HepG2 (cell line): ENCODE data around the gene PPA1. TPM values are rescaled to one million over a fixed set of nuclear protein-coding genes. Genes with fewer than 3 reads are reported as not detected.

ENCODE experiments used
- ATAC-seq: fragments of 200-7000 bp; cut with Tn5 transposase; 3 replicates; pipeline ENCODE4 v1.9.1; 2020; ENCODE audit warnings: mild to moderate bottlenecking, moderate library complexity
- BruUV-seq: library from RNA; stranded (reverse); fragments of 400-500 nt; replicated peaks from 2 replicates; lab custom pipeline; 2021; lab: Mats Ljungman, UMichigan
- CTCF ChIA-PET: fragments of 300-600 bp; formaldehyde crosslinking; extraction: SDS; loops from one replicate; lab custom pipeline; 2021; ENCODE audit warnings: low total read pairs, inconsistent platforms, low intra/inter-chr PET ratio; lab: Yijun Ruan, JAX
- POLR2A ChIA-PET: fragments of 350-600 bp; sonication (Branson Sonifier 250); formaldehyde crosslinking; loops from one replicate; lab custom pipeline; 2020; ENCODE audit warnings: antibody characterized with exemption, inconsistent platforms; lab: Yijun Ruan, JAX
- DNase-seq: peaks from one replicate; pipeline ENCODE4 v3.0.0-alpha.2; 2015; ENCODE audit warnings: low spot score
- FAIRE-seq: peaks from 3 replicates; lab custom pipeline; 2011; peaks lifted over from hg19 to GRCh38; lab: Jason Lieb, UNC
- H2AFZ ChIP-seq: one replicate; pipeline ENCODE4 v1.6.1; 2011; ENCODE audit warnings: low read length, inconsistent platforms
- H3K27ac ChIP-seq: fragments of 300-600 bp; 3 replicates; pipeline ENCODE4 v1.8.0; 2011; ENCODE audit warnings: mixed run types, mild to moderate bottlenecking, mixed read lengths, low read length, inconsistent platforms; ENCODE audit not compliant: insufficient read depth; ENCODE audit errors: extremely low read length
- H3K27me3 ChIP-seq, 2 experiments: fragments of 200-600 bp in 1 of 2; 2 replicates in 1 of 2; 3 replicates in 1 of 2; pipeline versions ENCODE4 v1.6.0 to v1.8.0; 2011; ENCODE audit warnings: low read length in 2 of 2, mild to moderate bottlenecking in 2 of 2, moderate library complexity in 2 of 2, inconsistent platforms in 1 of 2; ENCODE audit not compliant: insufficient read depth in 2 of 2, control insufficient read depth in 1 of 2
- H3K36me3 ChIP-seq, 2 experiments: fragments of 200-600 bp in 1 of 2; replicated peaks in 1 of 2; 2 replicates in 1 of 2; 3 replicates in 1 of 2; pipeline versions ENCODE4 v1.5.1 to v1.8.0; 2011; ENCODE audit warnings: low read length in 2 of 2, inconsistent platforms in 1 of 2; ENCODE audit not compliant: insufficient read depth in 2 of 2, control insufficient read depth in 1 of 2
- H3K4me1 ChIP-seq: 2 replicates; pipeline ENCODE4 v1.5.1; 2012; ENCODE audit warnings: low read length, inconsistent platforms; ENCODE audit not compliant: insufficient read depth
- H3K4me2 ChIP-seq: 2 replicates; pipeline ENCODE4 v1.6.0; 2011; ENCODE audit warnings: low read depth, low read length, inconsistent platforms
- H3K4me3 ChIP-seq, 3 experiments: fragments of 200-600 bp in 1 of 3; sonication (generic), shearing (Covaris generic) in 1 of 3; replicated peaks in 1 of 3; 2 replicates each; pipeline ENCODE4 v1.5.1; 2011 to 2016; ENCODE audit warnings: low read length in 3 of 3, inconsistent platforms in 2 of 3, low read depth in 2 of 3, mild to moderate bottlenecking in 2 of 3, control low read depth in 1 of 3, mixed read lengths in 1 of 3; ENCODE audit not compliant: insufficient read depth in 1 of 3
- H3K79me2 ChIP-seq: one replicate; pipeline ENCODE4 v1.6.1; 2011; ENCODE audit warnings: low read length, inconsistent platforms; ENCODE audit not compliant: insufficient read depth
- H3K9ac ChIP-seq: 2 replicates; pipeline ENCODE4 v1.6.0; 2011; ENCODE audit warnings: mild to moderate bottlenecking, low read depth, low read length, inconsistent platforms; ENCODE audit not compliant: insufficient read depth
- H3K9me3 ChIP-seq: 2 replicates; pipeline ENCODE4 v1.5.1; 2012; ENCODE audit warnings: mild to moderate bottlenecking, low read length
- H4K20me1 ChIP-seq: 2 replicates; pipeline ENCODE4 v1.6.0; 2011; ENCODE audit warnings: inconsistent platforms, mild to moderate bottlenecking, low read length, moderate library complexity; ENCODE audit not compliant: insufficient read depth
- NPAS2 ChIP-seq: sonication (generic); formaldehyde crosslinking; IDR thresholded peaks from 2 replicates; pipeline ENCODE4 v1.8.0; 2022; ENCODE audit warnings: mild to moderate bottlenecking, missing genetic modification reagents, borderline replicate concordance
- SCMH1 ChIP-seq: sonication (generic); formaldehyde crosslinking; IDR thresholded peaks from 2 replicates; pipeline ENCODE4 v1.9.0; 2021; ENCODE audit warnings: missing genetic modification reagents, mild to moderate bottlenecking, borderline replicate concordance
- SNRNP70 ChIP-seq: fragments of 200-400 bp; formaldehyde crosslinking; IDR thresholded peaks from 2 replicates; pipeline ENCODE4 v1.6.1; 2017; ENCODE audit warnings: mild to moderate bottlenecking, low read depth, low read length, moderate library complexity
- SP140L ChIP-seq: sonication (generic); formaldehyde crosslinking; IDR thresholded peaks from 2 replicates; pipeline ENCODE4 v1.4.0; 2020; ENCODE audit warnings: missing genetic modification reagents, borderline replicate concordance
- TBL1XR1 ChIP-seq: fragments of 150-350 bp; IDR thresholded peaks from 2 replicates; pipeline ENCODE4 v1.6.1; 2014; ENCODE audit warnings: borderline replicate concordance, low read length; ENCODE audit not compliant: partially characterized antibody
- ZC3H4 ChIP-seq: sonication (generic); formaldehyde crosslinking; IDR thresholded peaks from 2 replicates; pipeline ENCODE4 v1.4.0; 2020; ENCODE audit warnings: missing genetic modification reagents, borderline replicate concordance
- ZNF256 ChIP-seq: sonication (generic); formaldehyde crosslinking; conservative IDR thresholded peaks from 2 replicates; pipeline ENCODE4 v1.4.0; 2020; ENCODE audit warnings: missing genetic modification reagents
- ZNF468 ChIP-seq: sonication (generic); formaldehyde crosslinking; IDR thresholded peaks from 2 replicates; pipeline ENCODE4 v1.8.0; 2022; ENCODE audit warnings: mild to moderate bottlenecking, moderate library complexity, missing genetic modification reagents
- WGBS: methylation state at CpG from one replicate; pipeline ENCODE4 v1.1.6; 2017; ENCODE audit warnings: low lambda C conversion rate; 5-methylcytosine and 5-hydroxymethylcytosine counted together
- in situ Hi-C: cut with HindIII; loops from 2 replicates; pipeline ENCODE4 v1.10.0; 2017; ENCODE audit warnings: low pct_unique_long_range_greater_than_20kb; ENCODE audit not compliant: extremely low pct_ligation_motif_present
- intact Hi-C: fragments of 100-400 bp; cut with micrococcal nuclease; formaldehyde crosslinking; loops from one replicate; pipeline ENCODE4 v1.10.0; 2022; ENCODE audit not compliant: unreplicated experiment
- polyA plus RNA-seq, 8 experiments: library from polyadenylated mRNA; depleted of rRNA in 3 of 8; stranded (reverse) in 7 of 8; unstranded in 1 of 8; fragments of >200 nt; fragmentation: Illumina TruSeq in 4 of 8; extraction: Trizol in 4 of 8; gene quantifications; 2 replicates each; pipeline versions ENCODE4 v1.2.1 to v1.2.3, GENCODE V29; 2011 to 2016; ENCODE audit warnings: low read depth in 4 of 8, missing spikeins in 1 of 8, mixed read lengths in 1 of 8; ENCODE audit not compliant: insufficient read depth in 1 of 8
- total RNA-seq, 5 experiments: library from RNA; depleted of rRNA; stranded (reverse); fragments of >200 nt; fragmentation: Illumina TruSeq; extraction: Trizol; gene quantifications; 2 replicates each; pipeline ENCODE4 v1.2.3, GENCODE V29; 2016; ENCODE audit warnings: low read depth in 1 of 5
- TF ChIP-seq, protein P1 (sequence below): sonication (generic); formaldehyde crosslinking; IDR thresholded peaks from 2 replicates; pipeline ENCODE4 v1.4.0; 2020; ENCODE audit warnings: missing genetic modification reagents, mild to moderate bottlenecking, borderline replicate concordance
- TF ChIP-seq, protein P2 (sequence below): sonication (generic); formaldehyde crosslinking; IDR thresholded peaks from 2 replicates; pipeline ENCODE4 v1.5.0; 2020; ENCODE audit warnings: mild to moderate bottlenecking, missing genetic modification reagents, moderate library complexity
- TF ChIP-seq, protein P3 (sequence below): conservative IDR thresholded peaks from 2 replicates; pipeline ENCODE4 v1.6.1; 2018; ENCODE audit warnings: missing genetic modification reagents

Gene PPA1
- total and polyA plus RNA-seq, 2 of the 13 experiments (the other 11 are each of a cell fraction or from before 2014, with no cell fraction given): 136 to 250 TPM

DNA sequence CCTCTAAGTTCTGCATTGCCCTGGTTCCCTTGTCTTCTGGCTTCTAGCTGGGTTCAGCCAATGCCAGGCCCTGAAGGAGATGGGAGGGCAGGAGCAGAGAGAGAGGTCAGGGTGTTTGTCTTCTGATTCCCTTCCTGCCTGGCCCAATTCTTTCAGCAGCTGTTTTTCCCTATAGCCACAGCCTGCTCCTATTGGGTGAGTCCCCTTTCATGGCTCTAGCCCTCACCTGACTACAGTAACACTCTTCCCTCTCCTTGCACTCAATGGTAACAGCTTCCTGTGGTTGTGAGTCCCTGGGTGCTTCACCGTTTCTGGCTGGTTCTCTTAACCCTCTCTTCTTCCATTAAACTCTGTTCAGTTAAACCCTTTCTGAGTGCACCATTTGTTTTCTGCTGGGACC is 33.5 kb upstream of the PPA1 start:
- TF ChIP-seq, protein P1, sequence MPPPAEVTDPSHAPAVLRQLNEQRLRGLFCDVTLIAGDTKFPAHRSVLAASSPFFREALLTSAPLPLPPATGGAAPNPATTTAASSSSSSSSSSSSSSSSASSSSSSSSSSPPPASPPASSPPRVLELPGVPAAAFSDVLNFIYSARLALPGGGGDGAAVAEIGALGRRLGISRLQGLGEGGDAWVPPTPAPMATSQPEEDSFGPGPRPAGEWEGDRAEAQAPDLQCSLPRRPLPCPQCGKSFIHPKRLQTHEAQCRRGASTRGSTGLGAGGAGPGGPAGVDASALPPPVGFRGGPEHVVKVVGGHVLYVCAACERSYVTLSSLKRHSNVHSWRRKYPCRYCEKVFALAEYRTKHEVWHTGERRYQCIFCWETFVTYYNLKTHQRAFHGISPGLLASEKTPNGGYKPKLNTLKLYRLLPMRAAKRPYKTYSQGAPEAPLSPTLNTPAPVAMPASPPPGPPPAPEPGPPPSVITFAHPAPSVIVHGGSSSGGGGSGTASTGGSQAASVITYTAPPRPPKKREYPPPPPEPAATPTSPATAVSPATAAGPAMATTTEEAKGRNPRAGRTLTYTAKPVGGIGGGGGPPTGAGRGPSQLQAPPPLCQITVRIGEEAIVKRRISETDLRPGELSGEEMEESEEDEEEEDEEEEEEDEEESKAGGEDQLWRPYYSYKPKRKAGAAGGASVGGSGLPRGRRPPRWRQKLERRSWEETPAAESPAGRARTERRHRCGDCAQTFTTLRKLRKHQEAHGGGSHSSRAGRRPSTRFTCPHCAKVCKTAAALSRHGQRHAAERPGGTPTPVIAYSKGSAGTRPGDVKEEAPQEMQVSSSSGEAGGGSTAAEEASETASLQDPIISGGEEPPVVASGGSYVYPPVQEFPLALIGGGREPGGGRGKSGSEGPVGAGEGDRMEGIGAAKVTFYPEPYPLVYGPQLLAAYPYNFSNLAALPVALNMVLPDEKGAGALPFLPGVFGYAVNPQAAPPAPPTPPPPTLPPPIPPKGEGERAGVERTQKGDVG: no peak
- no peak for TF ChIP-seq SNRNP70
- TF ChIP-seq NPAS2 (CRISPR knock-in tag): no peak
- no peak for TF ChIP-seq SP140L
- no peak for TF ChIP-seq ZC3H4
- TF ChIP-seq, protein P2, sequence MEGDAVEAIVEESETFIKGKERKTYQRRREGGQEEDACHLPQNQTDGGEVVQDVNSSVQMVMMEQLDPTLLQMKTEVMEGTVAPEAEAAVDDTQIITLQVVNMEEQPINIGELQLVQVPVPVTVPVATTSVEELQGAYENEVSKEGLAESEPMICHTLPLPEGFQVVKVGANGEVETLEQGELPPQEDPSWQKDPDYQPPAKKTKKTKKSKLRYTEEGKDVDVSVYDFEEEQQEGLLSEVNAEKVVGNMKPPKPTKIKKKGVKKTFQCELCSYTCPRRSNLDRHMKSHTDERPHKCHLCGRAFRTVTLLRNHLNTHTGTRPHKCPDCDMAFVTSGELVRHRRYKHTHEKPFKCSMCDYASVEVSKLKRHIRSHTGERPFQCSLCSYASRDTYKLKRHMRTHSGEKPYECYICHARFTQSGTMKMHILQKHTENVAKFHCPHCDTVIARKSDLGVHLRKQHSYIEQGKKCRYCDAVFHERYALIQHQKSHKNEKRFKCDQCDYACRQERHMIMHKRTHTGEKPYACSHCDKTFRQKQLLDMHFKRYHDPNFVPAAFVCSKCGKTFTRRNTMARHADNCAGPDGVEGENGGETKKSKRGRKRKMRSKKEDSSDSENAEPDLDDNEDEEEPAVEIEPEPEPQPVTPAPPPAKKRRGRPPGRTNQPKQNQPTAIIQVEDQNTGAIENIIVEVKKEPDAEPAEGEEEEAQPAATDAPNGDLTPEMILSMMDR (CRISPR knock-in tag): no peak
- TF ChIP-seq, protein P3, sequence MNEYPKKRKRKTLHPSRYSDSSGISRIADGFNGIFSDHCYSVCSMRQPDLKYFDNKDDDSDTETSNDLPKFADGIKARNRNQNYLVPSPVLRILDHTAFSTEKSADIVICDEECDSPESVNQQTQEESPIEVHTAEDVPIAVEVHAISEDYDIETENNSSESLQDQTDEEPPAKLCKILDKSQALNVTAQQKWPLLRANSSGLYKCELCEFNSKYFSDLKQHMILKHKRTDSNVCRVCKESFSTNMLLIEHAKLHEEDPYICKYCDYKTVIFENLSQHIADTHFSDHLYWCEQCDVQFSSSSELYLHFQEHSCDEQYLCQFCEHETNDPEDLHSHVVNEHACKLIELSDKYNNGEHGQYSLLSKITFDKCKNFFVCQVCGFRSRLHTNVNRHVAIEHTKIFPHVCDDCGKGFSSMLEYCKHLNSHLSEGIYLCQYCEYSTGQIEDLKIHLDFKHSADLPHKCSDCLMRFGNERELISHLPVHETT: no peak
- no peak for TF ChIP-seq SCMH1 (CRISPR knock-in tag)
- TF ChIP-seq ZNF468 (CRISPR knock-in tag): no peak
- TF ChIP-seq ZNF256: no peak
- no peak for TF ChIP-seq TBL1XR1
- POLR2A ChIA-PET: no interaction called here
- BruUV-seq: no TSS peak
- Histone ChIP-seq H3K27ac (no peak overlapping the region), H4K20me1 (no peaks in the 10 kb centered on the region), H3K4me3 (no peak overlapping the region), H3K4me2 (no peak overlapping the region), H3K4me1 (no peaks in the 10 kb centered on the region), H3K36me3 (no peaks in the 10 kb centered on the region), H3K9ac (no peak overlapping the region), H2AFZ (no peak overlapping the region), H3K9me3 (no peaks in the 10 kb centered on the region), H3K27me3 (peaks cover 2 to 3% of the 10 kb centered on the region in 2 experiments; a peak in 2 of 5 replicates), H3K79me2 (no peaks in the 10 kb centered on the region)
- CTCF ChIA-PET: interaction anchor here (2.6 kb wide), 1 partner anchor 121 kb away, joined by 7 read pairs; no protein-coding TSS in a partner anchor
- intact Hi-C loops: no loop called here
- DNase-seq (no peak), ATAC-seq (no peak), FAIRE-seq (no peak)
- in situ Hi-C loops: no loop called here
- WGBS: 4% methylated on average over 1 of the region's 1 CpG
